NOMO-1 treated with DMSO at 0.1 percent for 48 hours (cell line): ENCODE data around the gene GSE1.
"Not testable (repeated sequence)": the region's sequence is repeated elsewhere in the genome, so short reads cannot be mapped to it uniquely, and the experiment has no call there.

Source experiments
- DNase-seq: peaks from one replicate; lab custom pipeline; 2025; ENCODE audit not compliant: unreplicated experiment; lab: John Stamatoyannopoulos, UW

The GSE1 gene

GRCh38 chr16:85589688-85590505, 23.2 kb upstream of the GSE1 start:
- no peak for DNase-seq

GRCh38 chr16:85590506-85590832, 22.7 kb upstream of the GSE1 start:
- DNase-seq: no peak

- DNase-seq: no peak
Measured at GRCh38 chr16:85591381-85591780, 21.7 kb upstream of the GSE1 start.

GRCh38 chr16:85592277-85592676, 20.8 kb upstream of the GSE1 start:
- DNase-seq: not testable (repeated sequence)

- no peak for DNase-seq
Measured at GRCh38 chr16:85592700-85593493, 20.2 kb upstream of the GSE1 start.

- DNase-seq: peak; percentile 78
Measured at GRCh38 chr16:85593494-85594221, 19.5 kb upstream of the GSE1 start.

GRCh38 chr16:85594273-85594977, 18.7 kb upstream of the GSE1 start:
- DNase-seq: no peak

GRCh38 chr16:85594978-85595661, 18.0 kb upstream of the GSE1 start:
- no peak for DNase-seq

- no peak for DNase-seq
Measured at GRCh38 chr16:85595812-85596502, 17.2 kb upstream of the GSE1 start.

GRCh38 chr16:85598141-85598540, 15.0 kb upstream of the GSE1 start:
- no peak for DNase-seq

GRCh38 chr16:85600078-85600477, 13.0 kb upstream of the GSE1 start:
- DNase-seq: no peak

GRCh38 chr16:85600530-85601271, 12.4 kb upstream of the GSE1 start:
- no peak for DNase-seq

GRCh38 chr16:85601272-85601639, 11.9 kb upstream of the GSE1 start:
- DNase-seq: no peak

GRCh38 chr16:85601730-85602401, 11.3 kb upstream of the GSE1 start:
- no peak for DNase-seq

GRCh38 chr16:85602402-85603202, 10.5 kb upstream of the GSE1 start:
- no peak for DNase-seq

GRCh38 chr16:85603203-85603755, 9.8 kb upstream of the GSE1 start:
- DNase-seq: no peak

GRCh38 chr16:85604145-85604705, 8.9 kb upstream of the GSE1 start:
- DNase-seq: no peak
